Neural progenitor cell (in vitro differentiated cells): Measurements from ENCODE around the gene MAGI3.

Source experiments
- EZH2 ChIP-seq: fragments of 200-600 bp; sonication (generic); IDR thresholded peaks from 2 replicates; pipeline ENCODE4 v1.6.1; 2017; ENCODE audit warnings: antibody characterized with exemption, mild to moderate bottlenecking, moderate library complexity
- EZH2phosphoT487 ChIP-seq: fragments of 200-600 bp; sonication (generic); IDR thresholded peaks from 2 replicates; pipeline ENCODE4 v1.6.1; 2017; ENCODE audit warnings: antibody characterized with exemption
- TF ChIP-seq, protein P1 (sequence below): fragments of 200-600 bp; sonication (generic); IDR thresholded peaks from 2 replicates; pipeline ENCODE4 v1.5.1; 2017; ENCODE audit warnings: antibody characterized with exemption, mild to moderate bottlenecking

DNA sequence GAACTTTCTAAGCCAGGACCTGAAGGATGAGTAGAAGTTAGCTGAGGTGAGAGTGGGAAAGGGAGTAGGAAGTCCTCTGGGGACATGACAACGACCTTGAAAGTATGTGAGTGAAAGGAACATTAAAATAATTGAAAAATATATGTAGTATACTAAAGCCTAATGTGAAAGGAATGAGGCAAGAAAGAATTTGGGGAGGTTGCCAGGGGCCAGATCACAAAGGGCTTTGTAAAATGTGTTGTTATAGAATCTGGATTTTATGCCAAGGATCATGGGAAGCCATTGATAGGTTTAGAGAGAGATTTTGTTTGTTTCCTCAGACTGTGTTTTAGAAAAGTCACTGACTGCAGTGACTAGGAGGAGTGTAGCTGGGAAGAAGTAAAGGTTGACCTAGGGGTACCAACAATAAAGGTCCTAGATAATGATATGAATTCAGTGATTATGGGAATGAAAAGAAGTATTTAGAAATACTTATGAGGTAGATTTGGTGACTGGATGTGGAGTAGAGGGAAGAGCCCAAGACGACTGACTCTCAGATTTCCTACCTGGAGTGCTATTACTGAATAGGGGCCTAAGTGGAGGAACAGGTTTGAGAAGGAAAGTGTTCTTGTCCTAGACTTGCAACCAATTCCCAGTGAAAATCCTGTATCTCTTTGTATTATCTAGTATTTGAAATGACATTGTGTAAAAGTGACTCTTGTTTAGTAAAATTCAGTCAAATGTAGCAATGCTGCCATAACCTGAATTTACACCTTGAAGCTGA is 189.1 kb downstream of the MAGI3 start:
- TF ChIP-seq, protein P1, sequence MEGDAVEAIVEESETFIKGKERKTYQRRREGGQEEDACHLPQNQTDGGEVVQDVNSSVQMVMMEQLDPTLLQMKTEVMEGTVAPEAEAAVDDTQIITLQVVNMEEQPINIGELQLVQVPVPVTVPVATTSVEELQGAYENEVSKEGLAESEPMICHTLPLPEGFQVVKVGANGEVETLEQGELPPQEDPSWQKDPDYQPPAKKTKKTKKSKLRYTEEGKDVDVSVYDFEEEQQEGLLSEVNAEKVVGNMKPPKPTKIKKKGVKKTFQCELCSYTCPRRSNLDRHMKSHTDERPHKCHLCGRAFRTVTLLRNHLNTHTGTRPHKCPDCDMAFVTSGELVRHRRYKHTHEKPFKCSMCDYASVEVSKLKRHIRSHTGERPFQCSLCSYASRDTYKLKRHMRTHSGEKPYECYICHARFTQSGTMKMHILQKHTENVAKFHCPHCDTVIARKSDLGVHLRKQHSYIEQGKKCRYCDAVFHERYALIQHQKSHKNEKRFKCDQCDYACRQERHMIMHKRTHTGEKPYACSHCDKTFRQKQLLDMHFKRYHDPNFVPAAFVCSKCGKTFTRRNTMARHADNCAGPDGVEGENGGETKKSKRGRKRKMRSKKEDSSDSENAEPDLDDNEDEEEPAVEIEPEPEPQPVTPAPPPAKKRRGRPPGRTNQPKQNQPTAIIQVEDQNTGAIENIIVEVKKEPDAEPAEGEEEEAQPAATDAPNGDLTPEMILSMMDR = no peak
- TF ChIP-seq EZH2 = no peak
- TF ChIP-seq EZH2phosphoT487 = no peak
